Thymus (tissue), 11 donors: ENCODE measurements around the gene DMWD. TPM values are rescaled to one million over a fixed set of nuclear protein-coding genes. Genes with fewer than 3 reads are reported as not detected.
"Not testable (repeated sequence)": the region's sequence is repeated elsewhere in the genome, so short reads cannot be mapped to it uniquely, and the experiment has no call there.

ENCODE experiments used
- DNase-seq, 9 donors: peaks; one replicate each; pipeline ENCODE4 v3.0.0-alpha.2; 2013; ENCODE audit warnings: low spot score in 9 of 9, low read depth in 6 of 9, missing footprints in 1 of 9
- H3K27ac ChIP-seq, 2 donors: one replicate each; pipeline ENCODE4 v1.5.1; 2013; ENCODE audit warnings: control low read depth in 1 of 2, low read depth in 1 of 2, low read length in 1 of 2, mild to moderate bottlenecking in 1 of 2, moderate library complexity in 1 of 2
- H3K27me3 ChIP-seq, 2 donors: one replicate each; pipeline ENCODE4 v1.5.1; 2013; ENCODE audit warnings: low read length in 1 of 2; ENCODE audit not compliant: control insufficient read depth in 2 of 2, insufficient read depth in 1 of 2
- H3K36me3 ChIP-seq, 2 donors: one replicate each; pipeline ENCODE4 v1.5.1; 2013; ENCODE audit warnings: low read length in 1 of 2, mild to moderate bottlenecking in 1 of 2, moderate library complexity in 1 of 2; ENCODE audit not compliant: control insufficient read depth in 2 of 2, insufficient read depth in 2 of 2
- H3K4me1 ChIP-seq, 2 donors: one replicate each; pipeline ENCODE4 v1.5.1; 2013; ENCODE audit warnings: low read length in 2 of 2; ENCODE audit not compliant: control insufficient read depth in 2 of 2, insufficient read depth in 2 of 2
- H3K4me3 ChIP-seq, 2 donors: one replicate each; pipeline ENCODE4 v1.5.1; 2013; ENCODE audit warnings: low read length in 2 of 2, control low read depth in 1 of 2, mild to moderate bottlenecking in 1 of 2
- H3K9me3 ChIP-seq, 2 donors: one replicate each; pipeline ENCODE4 v1.5.1; 2013; ENCODE audit warnings: low read length in 1 of 2, mild to moderate bottlenecking in 1 of 2; ENCODE audit not compliant: control insufficient read depth in 2 of 2, insufficient read depth in 1 of 2
- WGBS: extraction: QIAGEN DNeasy Blood & Tissue Kit; methylation state at CpG from one replicate; pipeline ENCODE4 v1.1.7; 2013; 5-methylcytosine and 5-hydroxymethylcytosine counted together
- polyA plus RNA-seq: library from polyadenylated mRNA; stranded (reverse); fragments of 200-250 nt; gene quantifications from one replicate; pipeline ENCODE4 v1.2.3, GENCODE V29; 2013
- total RNA-seq: library from RNA; stranded (reverse); fragments of 120-200 nt; gene quantifications from one replicate; pipeline ENCODE4 v1.2.4, GENCODE V29; 2013
- donor health status: healthy.

DMWD gene
- total and polyA plus RNA-seq, 2 donors, result 12.4 to 18.1 TPM

DNA sequence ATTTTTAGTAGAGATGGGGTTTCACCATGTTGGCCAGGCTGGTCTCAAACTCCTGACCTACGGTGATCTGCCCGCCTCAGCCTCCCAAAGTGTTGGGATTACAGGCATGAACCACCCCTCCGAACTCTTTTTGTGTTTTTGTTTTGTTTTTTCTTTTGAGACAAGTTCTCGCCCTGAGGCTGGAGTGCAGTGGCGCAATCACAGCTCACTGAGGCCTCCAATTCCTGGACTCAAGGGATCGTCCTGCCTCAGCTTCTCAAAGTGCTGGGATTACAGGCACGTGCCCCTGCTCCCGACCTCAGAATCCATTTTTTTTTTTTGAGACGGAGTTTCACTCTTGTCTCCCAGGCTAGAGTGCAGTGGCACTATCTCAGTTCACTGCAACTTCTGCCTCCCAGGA lies 35.0 kb downstream of the DMWD start:
- H3K9me3 ChIP-seq, result no peaks in the 10 kb centered on the region
- no peaks in the 10 kb centered on the region for H3K4me1 ChIP-seq
- no peaks in the 10 kb centered on the region for H3K36me3 ChIP-seq
- H3K4me3 ChIP-seq, result no peak overlapping the region
- H3K27ac ChIP-seq, result no peak overlapping the region
- H3K27me3 ChIP-seq, result peaks cover 0 to 40% of the 10 kb centered on the region in 2 donors
- no peak for DNase-seq
- 91% methylated on average over 9 of the region's 9 CpGs for WGBS

DNA sequence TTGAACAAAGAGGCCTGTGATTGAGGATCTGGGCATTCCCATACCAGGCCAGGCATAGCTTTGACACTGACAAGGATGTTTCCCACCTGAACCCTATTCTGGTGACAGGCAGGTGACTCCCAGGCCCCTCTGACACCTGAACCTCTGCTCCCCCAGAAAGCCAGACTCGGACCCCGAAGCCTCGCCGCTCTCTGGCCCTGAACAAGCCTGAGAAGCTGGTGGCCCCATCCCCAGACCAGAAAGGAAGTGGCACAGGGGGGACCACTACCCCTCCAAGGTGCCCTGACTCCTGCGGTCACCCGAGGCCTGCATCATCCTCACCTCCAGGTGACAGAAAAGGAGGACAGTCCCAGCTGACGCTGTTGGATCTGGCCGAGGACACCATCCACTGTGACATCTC lies 38.3 kb downstream of the DMWD start:
- no peak for DNase-seq
- H3K36me3 ChIP-seq, result no peaks in the 10 kb centered on the region
- no peak overlapping the region for H3K4me3 ChIP-seq
- H3K9me3 ChIP-seq, result no peaks in the 10 kb centered on the region
- H3K27me3 ChIP-seq, result peaks cover 0 to 22% of the 10 kb centered on the region in 2 donors
- no peaks in the 10 kb centered on the region for H3K4me1 ChIP-seq
- H3K27ac ChIP-seq, result no peak overlapping the region
- WGBS, result 97% methylated on average over 8 of the region's 8 CpGs

DNA sequence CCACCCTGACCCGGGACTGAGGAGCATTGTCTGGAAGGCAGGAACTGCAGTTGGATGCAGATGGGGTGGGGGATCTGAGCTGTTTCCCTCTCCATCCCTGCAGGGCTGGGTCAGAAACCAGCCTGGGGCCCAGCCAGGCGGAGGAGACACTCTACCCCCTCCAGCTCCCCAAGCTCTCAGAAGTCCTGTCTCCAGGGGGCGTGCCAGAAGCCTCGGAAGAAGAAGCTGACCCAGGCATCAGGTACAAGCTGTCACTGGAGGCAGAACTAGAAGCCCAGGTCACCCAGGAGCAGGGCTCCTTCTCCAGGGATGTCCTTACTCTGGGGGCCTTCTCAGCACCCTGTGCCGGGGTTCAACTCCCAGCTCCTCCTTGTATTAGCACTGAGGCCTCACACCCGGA lies 39.1 kb downstream of the DMWD start:
- Histone ChIP-seq H3K27me3 (peaks cover 0 to 15% of the 10 kb centered on the region in 2 donors), H3K36me3 (no peaks in the 10 kb centered on the region), H3K27ac (no peak overlapping the region), H3K4me1 (no peaks in the 10 kb centered on the region), H3K4me3 (no peak overlapping the region), H3K9me3 (no peaks in the 10 kb centered on the region)
- DNase-seq, result no peak
- 83% methylated on average over 6 of the region's 6 CpGs for WGBS

DNA sequence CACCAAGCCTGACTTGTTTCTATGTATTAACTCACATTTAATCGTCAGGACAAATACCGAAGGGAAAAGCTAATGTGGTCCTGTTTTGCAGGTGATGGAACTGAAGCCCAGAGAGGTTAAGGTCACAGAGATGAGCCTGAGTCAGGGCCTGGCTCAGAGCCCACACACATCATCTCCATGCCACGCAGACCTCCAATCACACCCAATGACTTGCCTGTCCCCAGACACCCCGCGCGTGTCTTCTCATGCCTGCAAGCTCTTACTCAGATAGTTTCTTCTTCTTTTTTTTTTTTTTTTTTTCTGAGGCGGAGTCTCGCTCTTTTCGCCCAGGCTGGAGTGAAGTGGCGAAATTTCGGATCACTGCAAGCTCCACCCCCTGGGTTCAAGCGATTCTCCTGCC lies 40.0 kb downstream of the DMWD start:
- 97% methylated on average over 12 of the region's 12 CpGs for WGBS
- DNase-seq, result no peak
- H3K4me3 ChIP-seq, result no peak overlapping the region
- no peak overlapping the region for H3K27ac ChIP-seq
- no peaks in the 10 kb centered on the region for H3K9me3 ChIP-seq
- no peaks in the 10 kb centered on the region for H3K36me3 ChIP-seq
- H3K27me3 ChIP-seq, result peaks cover 0 to 15% of the 10 kb centered on the region in 2 donors
- H3K4me1 ChIP-seq, result no peaks in the 10 kb centered on the region

DNA sequence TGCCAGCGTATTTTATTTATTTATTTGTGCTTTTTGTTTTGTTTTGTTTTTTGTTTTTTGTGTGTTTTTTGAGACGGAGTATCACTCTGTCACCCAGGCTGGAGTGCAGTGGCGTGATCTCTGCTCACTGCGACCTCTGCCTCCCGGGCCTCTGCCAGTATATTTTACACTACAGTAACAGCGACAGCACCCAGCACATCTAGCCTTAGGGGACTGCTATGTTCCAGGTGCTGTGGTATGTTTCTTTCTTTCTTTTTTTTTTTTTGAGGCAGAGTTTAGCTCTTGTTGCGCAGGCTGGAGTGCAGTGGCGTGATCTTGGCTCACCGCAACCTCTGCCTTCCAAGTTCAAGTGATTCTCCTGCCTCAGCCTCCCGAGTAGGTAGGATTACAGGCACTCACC lies 41.2 kb downstream of the DMWD start:
- H3K27ac ChIP-seq, DNase-seq, H3K4me3 ChIP-seq, H3K9me3 ChIP-seq, H3K27me3 ChIP-seq, H3K36me3 ChIP-seq, H3K4me1 ChIP-seq: not testable (repeated sequence)
- 95% methylated on average over 10 of the region's 10 CpGs for WGBS

DNA sequence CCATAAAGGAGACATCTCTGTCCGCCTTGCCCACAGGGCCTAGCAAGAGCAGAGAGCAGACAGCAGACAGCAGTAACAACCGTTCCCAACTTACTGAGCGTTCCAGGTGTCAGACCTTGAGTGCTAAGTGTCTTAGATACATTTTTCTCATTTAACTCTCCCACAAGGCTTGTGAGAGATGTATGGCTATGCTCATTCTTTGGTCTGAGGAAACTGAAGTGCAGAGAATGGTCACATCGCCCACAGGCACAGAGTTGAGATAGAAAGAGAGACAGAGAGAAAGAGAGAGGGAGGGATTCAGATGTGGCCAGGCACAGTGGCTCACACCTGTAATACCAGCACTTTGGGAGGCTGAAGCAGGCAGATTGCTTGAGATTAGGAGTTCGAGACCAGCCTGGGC lies 45.1 kb downstream of the DMWD start:
- H3K4me1 ChIP-seq, result no peaks in the 10 kb centered on the region
- H3K4me3 ChIP-seq, result no peak overlapping the region
- DNase-seq, result no peak
- H3K36me3 ChIP-seq, result no peaks in the 10 kb centered on the region
- WGBS, result 96% methylated on average over 5 of the region's 5 CpGs
- H3K9me3 ChIP-seq, result no peaks in the 10 kb centered on the region
- H3K27me3 ChIP-seq, result peaks cover 0 to 16% of the 10 kb centered on the region in 2 donors
- no peak overlapping the region for H3K27ac ChIP-seq

DNA sequence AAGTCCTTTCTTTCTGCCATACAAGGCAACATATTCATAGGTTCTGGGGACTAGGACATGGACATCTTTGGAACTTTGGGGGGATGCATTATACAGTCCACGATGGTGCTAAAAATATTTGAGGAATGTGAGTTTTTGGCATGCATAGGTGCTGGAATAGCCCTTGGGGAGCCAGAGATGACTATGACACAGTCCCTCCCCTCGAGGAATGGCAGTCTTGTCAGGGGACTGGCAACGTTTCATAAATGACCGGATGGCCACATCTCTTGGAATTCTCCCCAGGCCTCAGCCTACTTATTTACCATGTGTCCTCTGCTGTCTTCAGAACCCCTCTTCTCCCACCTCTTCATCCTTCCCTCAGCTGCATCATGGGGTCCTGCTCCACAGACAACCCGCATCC lies 45.8 kb downstream of the DMWD start:
- Histone ChIP-seq H3K36me3 (no peaks in the 10 kb centered on the region), H3K27me3 (peaks cover 0 to 15% of the 10 kb centered on the region in 2 donors), H3K9me3 (no peaks in the 10 kb centered on the region), H3K4me3 (no peak overlapping the region), H3K4me1 (no peaks in the 10 kb centered on the region), H3K27ac (no peak overlapping the region)
- 95% methylated on average over 5 of the region's 5 CpGs for WGBS
- no peak for DNase-seq

DNA sequence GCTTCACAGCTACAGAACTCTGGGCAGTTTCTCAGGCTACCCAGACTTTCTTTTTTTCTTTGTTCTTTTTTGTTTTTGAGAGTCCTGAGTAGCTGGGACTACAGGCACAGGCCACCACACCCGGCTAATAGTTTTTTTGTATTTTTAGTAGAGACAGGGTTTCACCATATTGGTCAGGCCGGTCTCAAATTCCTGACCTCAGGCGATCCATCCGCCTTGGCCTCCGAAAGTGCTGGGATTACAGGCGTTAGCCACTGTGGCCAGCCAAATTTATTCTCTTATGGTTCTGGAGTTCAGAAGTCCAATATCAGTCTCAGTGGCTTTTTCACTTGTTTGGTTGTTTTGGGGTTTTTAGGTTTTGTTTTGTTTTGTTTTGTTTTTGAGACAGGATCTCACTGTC lies 47.0 kb downstream of the DMWD start:
- Histone ChIP-seq H3K27ac (no peak overlapping the region), H3K4me3 (no peak overlapping the region), H3K36me3 (no peaks in the 10 kb centered on the region), H3K27me3 (peaks cover 0 to 15% of the 10 kb centered on the region in 2 donors), H3K4me1 (no peaks in the 10 kb centered on the region), H3K9me3 (no peaks in the 10 kb centered on the region)
- WGBS, result 96% methylated on average over 6 of the region's 6 CpGs
- no peak for DNase-seq

DNA sequence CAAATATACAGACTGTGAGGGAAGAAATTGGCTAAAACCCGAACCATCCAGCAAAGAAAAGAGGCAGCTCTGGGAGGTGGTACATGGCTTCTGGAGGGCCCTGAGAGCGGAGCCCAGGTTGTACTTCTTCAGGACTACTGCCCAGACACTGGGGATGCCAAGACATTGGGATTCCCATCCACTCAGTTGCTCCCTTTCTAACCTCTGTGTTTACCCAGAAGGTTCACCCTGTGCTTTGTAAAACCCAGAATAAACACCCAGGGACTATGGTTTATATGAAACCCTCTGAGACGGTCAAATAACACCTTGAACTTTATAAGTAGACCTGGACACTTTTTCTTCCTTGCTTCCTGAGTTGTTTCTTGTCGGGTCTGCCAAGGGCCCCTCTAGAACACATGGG lies 49.7 kb downstream of the DMWD start:
- no peaks in the 10 kb centered on the region for H3K36me3 ChIP-seq
- H3K4me1 ChIP-seq, result no peaks in the 10 kb centered on the region
- H3K4me3 ChIP-seq, result no peak overlapping the region
- DNase-seq, result no peak
- peaks cover 0 to 18% of the 10 kb centered on the region in 2 donors for H3K27me3 ChIP-seq
- no peaks in the 10 kb centered on the region for H3K9me3 ChIP-seq
- H3K27ac ChIP-seq, result no peak overlapping the region
- WGBS, result 87% methylated on average over 4 of the region's 4 CpGs
